Activated CD8-positive, alpha-beta memory T cell treated with anti-CD3 and anti-CD28 coated beads for 36 hours (primary cell): ENCODE data around the gene LRIT1. TPM values are rescaled to one million over a fixed set of nuclear protein-coding genes. Genes with fewer than 3 reads are reported as not detected.

Source experiments
- CTCF ChIA-PET: fragments of 350-600 bp; sonication (Branson Sonifier 250); formaldehyde crosslinking; loops from one replicate; lab custom pipeline; 2021; ENCODE audit warnings: antibody characterized with exemption; lab: Charles Lee
- POLR2A ChIA-PET: fragments of 350-600 bp; sonication (Branson Sonifier 250); formaldehyde crosslinking; loops from one replicate; lab custom pipeline; 2021; ENCODE audit warnings: antibody characterized with exemption; lab: Charles Lee
- total RNA-seq, 2 experiments: library from RNA; stranded (reverse); gene quantifications; one replicate each; pipeline ENCODE4 v1.2.3, GENCODE V29; 2021

Gene LRIT1
- total RNA-seq, 2 experiments from 2014 or later: not detected

DNA sequence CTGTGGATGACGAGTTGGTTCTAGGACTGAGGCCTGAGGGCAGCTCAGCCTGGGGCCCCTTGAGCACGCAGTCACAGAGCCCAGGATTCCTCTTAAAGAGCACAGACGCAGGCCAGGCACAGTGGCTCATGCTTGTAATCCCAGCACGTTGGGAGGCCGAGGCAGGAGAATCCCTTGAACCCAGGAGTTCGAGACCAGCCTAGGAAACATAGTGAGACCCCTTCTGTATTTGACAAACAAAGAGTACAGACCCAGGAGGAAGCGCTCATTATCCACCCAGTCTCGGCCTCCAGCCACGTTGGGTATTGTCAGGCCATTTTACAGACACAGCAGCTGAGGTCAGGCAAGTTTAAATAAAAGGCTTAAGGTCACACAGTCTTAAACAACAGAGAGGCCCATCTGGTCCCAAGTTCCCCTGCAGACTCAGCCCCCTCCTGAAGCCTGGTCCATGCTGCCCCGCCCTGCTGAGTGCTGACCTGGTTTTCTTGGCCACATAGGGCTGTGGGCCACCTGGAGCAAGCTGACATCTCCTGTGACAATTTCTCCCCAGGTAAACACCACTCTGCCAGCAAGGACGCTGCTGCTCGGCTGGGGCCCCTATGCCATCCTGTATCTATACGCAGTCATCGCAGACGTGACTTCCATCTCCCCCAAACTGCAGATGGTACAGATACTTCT lies 16.1 kb upstream of the LRIT1 start:
- ChIA-PET CTCF (interaction anchor here (0.7 to 1.4 kb wide), 4 partner anchors 9 to 283 kb away, joined by 3 to 5 read pairs (median 3); no protein-coding TSS in a partner anchor), POLR2A (no interaction called here)

DNA sequence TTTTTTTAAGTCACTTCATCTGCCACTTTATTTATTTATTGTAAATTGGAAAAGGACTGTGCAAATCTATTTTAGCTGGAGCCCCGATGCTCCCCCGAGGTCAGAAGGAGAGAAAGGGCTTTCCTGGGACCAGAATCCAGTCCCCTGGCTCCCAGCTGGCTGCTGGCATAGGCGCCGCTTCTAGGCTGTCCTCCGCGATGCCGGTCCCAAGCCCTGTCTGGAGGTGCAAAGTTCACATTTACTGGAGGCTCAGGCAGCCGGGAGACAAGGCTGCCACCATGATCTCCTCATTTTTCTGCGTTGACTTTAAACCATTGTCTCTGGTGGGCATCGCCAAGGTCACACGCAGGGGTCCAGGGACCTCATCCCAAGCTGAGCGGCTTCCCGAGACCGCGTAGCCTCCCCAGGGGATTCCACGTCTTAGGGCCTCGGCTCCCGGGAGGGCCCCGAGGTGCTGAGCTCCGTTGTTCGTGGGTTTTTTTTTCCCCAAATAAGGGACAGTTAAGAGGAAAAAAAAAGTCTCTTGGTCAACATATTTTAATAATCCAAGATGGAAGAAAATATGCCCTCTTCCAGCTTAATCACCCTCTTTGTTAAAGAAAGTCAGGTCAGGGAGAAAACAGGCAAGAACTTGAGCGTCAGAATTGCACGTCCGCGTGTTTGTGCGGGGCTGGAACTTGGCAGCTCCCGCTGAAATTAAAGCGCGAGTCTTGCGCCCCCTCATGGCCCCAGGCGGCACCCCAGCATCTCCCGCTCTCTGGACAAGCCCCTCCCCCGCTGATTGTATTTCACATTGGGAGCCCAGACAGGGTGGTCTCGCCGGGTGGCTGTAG lies 15.4 kb upstream of the LRIT1 start:
- CTCF ChIA-PET: interaction anchor here (0.7 to 1.4 kb wide), 5 partner anchors 10 to 284 kb away, joined by 3 to 5 read pairs (median 3); no protein-coding TSS in a partner anchor
- POLR2A ChIA-PET: no interaction called here

DNA sequence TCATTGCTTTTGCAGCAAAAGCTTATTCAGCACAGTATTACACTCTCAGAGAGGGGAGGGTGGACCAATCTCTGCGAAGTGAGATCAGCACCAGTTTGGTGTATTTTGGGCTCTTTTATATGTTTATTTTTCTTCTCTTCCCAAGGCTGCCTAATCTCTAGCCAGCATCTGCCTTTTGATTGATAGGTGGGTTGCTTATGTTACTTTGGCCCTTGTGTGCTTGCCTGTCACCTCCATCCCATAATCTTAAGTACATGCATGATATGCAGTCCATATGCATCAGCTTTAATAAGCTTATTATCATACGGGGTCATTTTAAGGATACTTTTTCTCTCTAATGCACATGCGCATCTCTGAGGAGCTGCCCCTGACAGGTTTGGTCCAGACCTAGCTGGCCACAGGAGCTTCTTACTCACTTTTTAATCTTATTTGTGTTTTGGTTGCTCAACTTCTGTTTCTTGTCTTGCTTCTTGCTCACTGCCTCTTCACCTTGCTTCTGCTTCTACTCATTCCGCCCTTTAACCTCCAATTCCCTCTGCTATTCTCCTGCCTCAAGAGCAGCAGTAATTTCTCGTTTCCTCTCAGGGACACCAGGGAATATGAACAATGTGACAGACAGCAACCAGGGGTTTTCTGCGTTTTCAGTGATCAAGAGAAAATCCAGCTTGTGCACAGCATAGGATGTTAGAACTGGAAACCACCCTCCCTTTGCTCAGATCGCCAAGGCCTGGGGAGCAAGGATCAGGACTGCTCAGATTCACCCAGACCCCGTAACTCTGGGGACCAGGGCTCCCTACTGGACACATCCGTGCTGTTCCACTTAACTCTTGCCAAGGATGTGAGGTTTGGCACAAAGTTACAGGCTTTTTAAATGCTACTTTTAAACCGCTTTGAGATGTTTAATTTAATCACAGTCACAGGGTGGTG lies 13.5 kb upstream of the LRIT1 start:
- ChIA-PET CTCF (interaction anchor here (1.4 kb wide), 1 partner anchor 9 kb away, joined by 5 read pairs; no protein-coding TSS in a partner anchor), POLR2A (no interaction called here)

DNA sequence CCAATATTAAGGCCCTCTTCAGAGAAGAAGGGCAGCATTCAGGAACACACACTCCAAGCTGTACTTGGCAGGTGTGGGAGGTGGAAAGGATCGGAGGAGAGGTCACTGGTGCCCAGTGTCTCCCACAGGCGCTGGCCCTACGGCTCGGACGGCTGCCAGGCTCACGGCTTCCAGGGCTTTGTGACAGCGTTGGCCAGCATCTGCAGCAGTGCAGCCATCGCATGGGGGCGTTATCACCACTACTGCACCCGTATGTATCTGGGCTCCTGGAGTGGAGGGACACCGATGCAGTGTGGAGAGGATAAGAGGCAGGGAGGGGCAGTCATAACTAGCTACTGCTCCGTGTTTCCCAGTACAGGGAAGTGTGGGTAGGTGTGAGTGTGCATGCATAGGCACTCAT lies 7.4 kb upstream of the LRIT1 start:
- CTCF ChIA-PET: no interaction called here
- POLR2A ChIA-PET: no interaction called here

DNA sequence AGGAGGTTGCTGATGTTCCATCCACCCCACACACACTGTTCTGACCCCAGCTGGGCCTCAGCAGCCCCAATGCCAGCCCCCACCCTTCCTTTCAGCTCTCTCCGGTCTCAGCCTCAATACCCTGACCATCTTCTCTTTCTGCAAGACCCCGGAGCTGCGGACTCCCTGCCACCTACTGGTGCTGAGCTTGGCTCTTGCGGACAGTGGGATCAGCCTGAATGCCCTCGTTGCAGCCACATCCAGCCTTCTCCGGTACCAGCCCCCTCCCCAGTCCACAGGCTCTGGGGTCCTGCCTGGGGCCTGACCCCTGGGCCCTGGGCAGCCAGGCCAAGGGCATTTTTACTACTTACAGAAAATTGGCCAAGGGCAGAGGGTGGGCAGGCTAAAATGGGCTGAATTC lies 6.2 kb upstream of the LRIT1 start:
- POLR2A ChIA-PET: no interaction called here
- CTCF ChIA-PET: no interaction called here

DNA sequence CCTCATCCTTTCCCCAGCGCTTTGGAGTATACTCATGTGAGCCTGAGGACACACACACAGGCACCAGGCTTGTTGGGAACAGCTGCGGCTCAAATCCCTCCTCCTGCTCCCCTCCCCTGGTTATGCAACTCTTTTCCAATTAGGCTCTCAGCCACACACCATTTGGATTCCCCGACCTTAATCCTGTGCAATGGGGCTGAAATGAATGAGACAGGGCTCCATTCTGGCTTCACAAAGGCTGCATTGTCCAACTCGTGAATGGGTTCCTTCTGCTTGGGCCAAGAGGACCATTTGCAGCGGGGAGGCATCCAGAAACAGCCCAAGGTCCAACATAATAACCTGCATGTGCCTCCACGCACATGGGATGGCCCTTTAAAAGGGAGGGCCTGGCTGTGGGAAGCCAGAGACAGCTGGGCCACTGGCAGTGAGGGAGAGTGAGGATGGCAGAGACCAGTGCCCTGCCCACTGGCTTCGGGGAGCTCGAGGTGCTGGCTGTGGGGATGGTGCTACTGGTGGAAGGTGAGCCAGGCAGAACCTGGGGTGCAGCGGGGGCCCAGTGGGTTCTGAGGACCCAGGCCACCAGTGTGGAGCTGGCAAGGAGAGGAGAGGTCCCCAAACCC lies 3.4 kb upstream of the LRIT1 start, which contains the start of gene RGR:
Gene RGR, plus strand, starts transcription at position 403 of the 620 bp plus-strand sequence. Its CDS starts 38 bp downstream, at position 441.
- CTCF ChIA-PET: interaction anchor here (0.9 kb wide), 1 partner anchor 12 kb away, joined by 3 read pairs; no protein-coding TSS in a partner anchor
- POLR2A ChIA-PET: no interaction called here

DNA sequence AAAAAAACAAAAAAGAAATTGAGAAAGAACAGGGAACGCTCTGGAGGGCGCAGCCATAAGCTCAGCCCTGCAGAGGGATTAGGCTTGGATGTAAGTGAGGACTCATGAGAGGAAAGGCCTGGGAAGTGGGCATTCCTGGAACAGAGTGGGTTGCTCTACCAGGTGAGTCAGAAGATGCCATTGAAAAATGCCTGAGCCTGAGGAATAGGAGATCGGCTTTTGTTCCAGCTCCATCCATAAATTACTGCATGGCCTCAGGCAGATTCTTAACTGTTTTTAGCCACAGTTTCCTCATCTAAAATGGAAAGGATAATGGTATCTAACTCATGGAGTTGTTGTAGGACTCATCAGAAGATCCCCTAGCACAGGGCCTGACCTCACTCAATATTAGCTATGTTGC lies 2.4 kb upstream of the LRIT1 start:
- ChIA-PET POLR2A (no interaction called here), CTCF (no interaction called here)

DNA sequence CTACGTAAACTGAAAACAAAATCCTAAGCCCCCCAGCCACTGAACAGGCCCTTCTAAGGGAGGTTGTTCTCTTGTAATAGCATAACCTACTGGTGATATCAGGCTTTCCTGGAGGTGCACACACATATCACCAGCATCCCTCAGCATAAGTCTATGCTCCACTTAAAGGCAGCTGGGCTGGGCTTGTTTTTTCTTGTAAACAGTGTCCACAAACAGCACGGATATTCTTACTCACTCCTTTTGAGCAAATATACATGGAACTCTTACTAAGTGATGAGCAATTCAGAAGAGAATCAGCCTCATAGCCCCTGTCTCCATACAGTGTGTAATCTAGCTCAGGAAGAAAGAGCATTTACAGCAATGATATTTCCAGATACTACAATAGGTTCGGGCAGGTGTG lies 2.4 kb downstream of the LRIT1 start:
- POLR2A ChIA-PET: no interaction called here
- CTCF ChIA-PET: interaction anchor here (0.9 kb wide), 1 partner anchor 12 kb away, joined by 3 read pairs; no protein-coding TSS in a partner anchor

DNA sequence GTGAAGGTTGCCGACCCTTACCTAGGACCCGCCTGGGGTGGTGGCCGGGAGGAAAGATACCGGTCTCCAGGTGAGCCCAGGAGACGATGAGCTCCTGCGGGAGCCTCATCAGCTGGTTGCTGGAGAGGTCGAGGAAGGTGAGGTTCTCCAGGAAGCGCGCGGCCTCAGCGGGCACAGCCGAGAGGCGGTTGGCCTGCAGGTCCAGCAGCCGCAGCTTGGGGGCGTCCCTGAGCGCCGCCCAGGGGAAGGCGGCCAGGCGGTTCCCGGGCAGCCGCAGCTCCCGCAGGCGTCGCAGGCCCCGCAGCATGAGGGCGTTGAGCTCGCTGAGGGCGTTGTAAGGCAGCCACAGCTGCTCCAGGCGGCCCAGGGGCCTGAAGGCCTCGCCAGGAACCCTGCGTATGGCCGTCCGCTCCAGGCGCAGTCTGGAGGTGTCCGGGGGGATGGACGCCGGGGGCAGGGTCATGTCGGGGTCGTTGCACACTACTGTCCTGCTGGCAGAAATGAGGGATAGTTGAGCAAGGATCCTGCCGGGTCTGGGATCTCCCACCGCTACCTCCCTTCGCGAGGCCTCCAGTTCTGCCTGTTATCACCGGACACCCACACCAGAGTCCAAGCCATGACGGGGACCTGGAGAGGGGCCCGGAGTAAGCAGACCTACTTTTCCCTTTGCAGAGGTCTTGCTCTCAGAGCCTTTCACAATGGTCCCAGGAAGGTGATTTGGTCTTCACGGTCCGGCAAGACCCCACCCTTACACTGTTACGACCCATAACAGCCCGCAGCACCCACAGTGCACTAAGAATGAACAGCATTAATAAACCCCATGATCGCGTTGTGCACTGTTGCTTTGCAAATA lies 3.9 kb downstream of the LRIT1 start:
- POLR2A ChIA-PET: no interaction called here
- CTCF ChIA-PET: no interaction called here

DNA sequence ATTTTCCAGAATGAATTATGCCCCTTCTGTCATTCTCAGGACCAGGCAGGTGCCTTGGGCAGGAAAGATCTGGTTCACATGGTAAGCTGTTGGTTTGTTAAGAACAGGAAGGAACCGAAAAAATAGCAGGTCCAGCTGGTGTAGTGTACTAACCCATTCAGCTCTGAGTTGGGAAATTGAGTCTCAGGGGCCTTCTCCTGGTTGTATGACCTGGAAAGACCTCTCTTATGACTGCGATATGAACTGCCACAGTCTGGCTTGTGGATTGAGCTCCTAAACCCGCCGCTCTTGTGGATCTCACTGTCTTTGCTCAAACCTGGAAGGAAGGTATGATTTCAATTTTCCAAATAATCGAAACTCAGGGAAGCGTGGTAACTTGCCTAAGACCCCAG lies 4.5 kb downstream of the LRIT1 start:
- POLR2A ChIA-PET: no interaction called here
- CTCF ChIA-PET: no interaction called here

DNA sequence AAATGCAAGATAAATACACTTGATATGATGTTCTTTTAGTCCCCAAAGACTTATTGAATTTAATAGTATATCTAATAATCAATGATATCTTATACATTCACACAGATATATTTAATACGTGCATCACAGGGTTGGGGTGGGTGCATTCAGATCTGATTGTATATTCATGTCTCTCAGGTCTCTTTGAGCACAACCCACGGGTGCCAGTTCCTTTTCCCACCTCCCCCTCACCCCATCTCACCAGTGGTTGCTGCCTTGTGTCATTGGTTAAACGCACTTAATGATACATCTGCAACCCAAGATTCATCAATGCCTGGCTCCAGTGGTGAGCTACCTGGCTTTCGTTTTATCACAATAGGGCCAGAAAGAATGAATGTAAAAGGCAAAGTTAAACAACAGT lies 6.2 kb downstream of the LRIT1 start:
- ChIA-PET CTCF (no interaction called here), POLR2A (no interaction called here)

DNA sequence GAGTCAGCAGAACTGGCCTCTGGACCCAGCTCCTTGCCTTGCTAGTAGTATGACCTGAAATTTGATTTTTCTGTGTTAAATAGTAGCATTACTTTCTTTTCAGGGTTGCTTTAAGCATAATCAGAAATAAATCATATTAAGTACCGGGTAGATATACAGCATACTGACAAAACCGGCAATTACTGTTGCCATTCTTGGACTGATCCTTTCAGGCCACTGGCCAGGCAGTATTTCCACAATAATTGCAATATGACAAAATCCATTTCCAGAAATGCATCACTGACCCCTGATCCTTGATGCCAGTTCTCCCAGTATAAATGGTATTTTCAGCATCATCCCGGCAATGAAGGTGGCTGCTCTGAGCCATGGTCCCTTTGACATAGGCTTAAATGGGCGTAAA lies 6.9 kb downstream of the LRIT1 start:
- CTCF ChIA-PET: no interaction called here
- POLR2A ChIA-PET: no interaction called here

DNA sequence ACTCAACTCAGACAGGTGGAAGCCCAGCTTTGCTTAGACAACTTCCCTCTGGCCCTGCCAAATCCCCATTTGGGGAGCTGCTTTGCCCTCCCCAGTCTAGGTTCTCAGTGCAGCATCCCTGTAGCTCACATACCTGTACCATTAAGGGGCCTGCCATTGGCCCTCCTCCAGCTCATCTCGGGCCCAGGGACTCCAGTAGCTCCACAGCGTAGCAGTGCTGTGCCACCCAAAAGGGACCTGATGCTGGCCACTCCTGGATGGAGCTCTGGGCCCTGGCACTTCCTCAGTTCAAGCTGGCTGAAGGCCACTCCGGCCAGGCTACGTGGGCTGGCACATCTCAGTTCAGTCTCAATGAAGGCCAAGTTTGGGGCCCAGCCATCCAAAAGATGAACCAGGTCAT lies 7.4 kb downstream of the LRIT1 start:
- ChIA-PET CTCF (no interaction called here), POLR2A (no interaction called here)

DNA sequence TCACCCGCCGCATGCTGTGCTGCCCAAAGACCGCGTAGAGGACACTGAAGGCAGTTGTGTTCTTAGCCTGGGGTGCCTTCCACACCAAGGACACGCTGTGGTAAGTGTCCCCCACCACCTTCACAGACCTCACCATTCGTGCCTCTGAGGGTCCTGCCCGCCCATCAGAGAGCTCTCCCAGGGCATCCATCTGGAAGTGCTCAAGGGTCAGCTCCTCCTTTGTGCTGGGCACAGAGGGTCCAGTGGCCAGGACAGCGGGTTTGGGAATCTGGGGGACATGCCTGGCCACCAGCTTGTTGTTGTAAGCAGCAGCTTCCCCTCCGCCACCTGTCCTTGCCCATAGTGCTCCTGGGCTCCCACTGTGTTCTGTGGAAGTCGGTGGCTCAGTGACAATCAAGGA lies 9.0 kb downstream of the LRIT1 start:
- ChIA-PET CTCF (no interaction called here), POLR2A (no interaction called here)

DNA sequence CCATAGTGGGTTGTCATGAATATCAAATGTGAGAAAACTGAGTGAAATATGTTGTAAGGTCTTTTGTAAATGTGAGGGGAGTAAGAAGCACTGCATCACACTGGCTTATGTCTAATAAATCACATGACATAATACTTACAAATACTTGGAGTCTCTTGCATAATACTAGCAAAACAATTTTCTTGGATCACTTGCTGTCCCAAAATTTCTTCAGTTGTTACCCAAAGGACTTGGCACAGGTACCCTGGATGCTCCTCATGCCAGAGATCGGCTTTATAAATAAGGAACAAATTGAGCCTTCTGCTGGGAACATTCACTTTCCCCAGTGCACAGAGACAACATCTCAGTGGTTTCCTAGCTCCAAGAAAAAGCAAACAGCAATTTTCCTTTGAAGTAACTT lies 11.0 kb downstream of the LRIT1 start:
- ChIA-PET CTCF (no interaction called here), POLR2A (no interaction called here)

DNA sequence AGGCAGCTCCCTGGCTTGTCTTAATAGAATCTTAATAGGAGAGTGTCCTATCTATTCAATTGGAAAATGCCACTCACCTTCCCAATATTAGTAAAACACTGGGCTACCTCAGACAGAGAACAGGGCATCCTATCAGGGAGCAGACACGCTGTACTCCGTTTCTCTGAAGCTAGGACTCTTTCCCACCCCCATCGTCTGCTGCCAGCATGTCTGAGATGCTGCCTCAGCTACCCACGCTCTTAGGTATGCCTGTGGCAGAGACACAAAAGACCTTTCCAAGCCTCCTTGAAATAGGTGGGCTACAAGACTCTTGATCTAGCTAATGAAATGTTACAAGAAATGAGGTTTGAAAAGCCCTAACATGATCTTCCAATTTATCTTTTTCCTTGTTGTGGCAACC lies 13.5 kb downstream of the LRIT1 start:
- CTCF ChIA-PET: no interaction called here

DNA sequence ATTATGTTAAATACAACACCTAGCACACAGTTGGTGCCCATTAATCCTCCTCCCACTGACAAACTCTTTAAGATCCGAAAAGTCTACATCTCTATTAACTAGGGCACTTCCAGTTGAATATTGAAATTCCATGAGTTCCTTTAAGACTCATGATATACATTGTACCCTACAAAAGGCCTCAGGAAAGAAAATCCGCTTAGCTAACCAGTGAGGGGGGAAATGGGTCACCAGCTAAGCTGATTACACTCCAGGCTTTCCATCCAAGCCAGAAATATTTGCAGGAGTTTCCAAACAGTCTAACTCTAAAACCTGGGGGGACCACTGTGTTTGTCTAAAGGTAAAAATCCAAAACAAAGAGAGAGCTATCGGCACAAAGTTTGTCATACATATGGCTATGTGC lies 14.7 kb downstream of the LRIT1 start:
- ChIA-PET POLR2A (no interaction called here), CTCF (interaction anchor here (0.8 kb wide), 1 partner anchor 12 kb away, joined by 3 read pairs; no protein-coding TSS in a partner anchor)

More for the DNA sequence above, 13.5 kb downstream of the LRIT1 start:
- POLR2A ChIA-PET: no interaction called here
